Measurements from ENCODE around the gene PTOV1.

Gene PTOV1

DNA sequence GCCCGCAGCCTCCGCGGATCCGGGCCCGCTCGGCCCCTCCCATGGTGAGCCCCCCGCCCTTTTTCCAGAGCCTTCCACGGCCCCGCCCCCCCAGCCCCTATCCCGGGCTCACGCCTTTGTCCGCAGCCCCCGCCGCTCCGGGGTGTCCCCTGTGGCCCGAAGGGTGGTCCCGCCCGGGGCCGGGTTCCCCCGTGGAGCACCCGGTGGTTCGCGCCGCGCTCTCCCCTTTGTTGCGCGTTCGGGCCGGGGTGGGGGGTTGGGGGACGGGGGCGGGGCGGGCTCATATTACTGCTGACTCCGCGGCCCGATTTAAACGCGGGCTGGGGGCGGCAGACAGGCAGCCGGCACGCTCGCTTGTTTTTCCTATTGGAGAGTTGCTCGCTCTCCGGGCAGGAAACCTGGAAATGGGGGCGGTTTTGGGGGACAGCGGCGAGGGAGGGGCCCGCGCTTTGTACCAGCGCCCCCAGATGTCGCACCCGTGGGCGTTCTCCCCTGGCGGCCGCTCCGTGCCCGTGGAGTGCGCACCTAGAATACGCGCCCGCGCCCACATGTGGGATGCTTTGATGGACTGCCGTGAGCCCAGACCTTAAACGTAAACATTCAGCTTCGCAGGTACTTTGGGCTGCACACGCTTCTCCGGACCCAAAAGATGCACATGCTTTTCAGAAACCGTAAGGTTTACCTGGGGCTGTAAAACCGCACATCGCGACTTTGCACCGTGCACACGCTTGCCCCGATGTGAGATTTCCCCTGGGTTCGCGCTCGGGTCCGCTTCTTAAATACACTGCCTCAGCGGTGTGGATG, 699 bp downstream of the PTOV1 start:
- DNase-seq (ENCODE audit: low spot score in 2 of 2) = no peak
- Mint-ChIP-seq H3K27ac (ENCODE audit: low read depth) (peak overlapping the region; percentile 69), H3K4me3 (peak overlapping the region; percentile 85), H3K36me3 (ENCODE audit: insufficient read depth) (peaks cover 17% of the 10 kb centered on the region), H3K27me3 (no peaks in the 10 kb centered on the region), H3K9me3 (peaks cover 5% of the 10 kb centered on the region), H3K4me1 (peaks cover 38% of the 10 kb centered on the region)
- no peak for ATAC-seq (replicated peaks; ENCODE audit: extremely low read depth, poor library complexity, severe bottlenecking)

DNA sequence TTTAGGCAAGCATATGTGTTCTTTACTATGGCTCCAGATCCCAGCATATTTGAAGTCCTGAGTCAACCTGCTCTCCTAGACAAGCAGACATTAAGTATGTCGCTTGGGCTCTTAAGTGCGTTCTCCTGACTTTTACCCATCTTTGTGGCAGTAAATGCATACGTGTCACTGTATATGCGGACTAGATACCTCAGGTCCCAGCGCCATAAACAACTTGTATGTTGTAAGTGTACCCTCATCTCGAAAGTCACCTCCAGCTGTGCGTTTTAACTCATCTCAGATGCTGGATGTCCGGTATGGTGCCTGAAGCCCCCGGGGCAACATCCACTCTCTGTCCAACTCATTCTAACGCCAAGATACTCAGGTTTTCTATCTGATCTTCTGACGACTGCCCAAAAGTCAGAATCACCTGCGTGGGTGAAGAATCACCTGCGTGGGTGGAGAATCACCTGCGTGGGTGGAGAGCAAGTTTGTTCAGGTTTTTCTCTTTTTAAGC, 1.7 kb downstream of the PTOV1 start:
- Mint-ChIP-seq H3K27me3 (no peaks in the 10 kb centered on the region), H3K9me3 (peaks cover 5% of the 10 kb centered on the region), H3K4me3 (peak overlapping the region; percentile 85), H3K27ac (ENCODE audit: low read depth) (peak overlapping the region; percentile 69), H3K36me3 (ENCODE audit: insufficient read depth) (peaks cover 16% of the 10 kb centered on the region), H3K4me1 (peaks cover 38% of the 10 kb centered on the region)
- no peak for ATAC-seq (replicated peaks; ENCODE audit: extremely low read depth, poor library complexity, severe bottlenecking)
- no peak for DNase-seq (ENCODE audit: low spot score in 2 of 2)

DNA sequence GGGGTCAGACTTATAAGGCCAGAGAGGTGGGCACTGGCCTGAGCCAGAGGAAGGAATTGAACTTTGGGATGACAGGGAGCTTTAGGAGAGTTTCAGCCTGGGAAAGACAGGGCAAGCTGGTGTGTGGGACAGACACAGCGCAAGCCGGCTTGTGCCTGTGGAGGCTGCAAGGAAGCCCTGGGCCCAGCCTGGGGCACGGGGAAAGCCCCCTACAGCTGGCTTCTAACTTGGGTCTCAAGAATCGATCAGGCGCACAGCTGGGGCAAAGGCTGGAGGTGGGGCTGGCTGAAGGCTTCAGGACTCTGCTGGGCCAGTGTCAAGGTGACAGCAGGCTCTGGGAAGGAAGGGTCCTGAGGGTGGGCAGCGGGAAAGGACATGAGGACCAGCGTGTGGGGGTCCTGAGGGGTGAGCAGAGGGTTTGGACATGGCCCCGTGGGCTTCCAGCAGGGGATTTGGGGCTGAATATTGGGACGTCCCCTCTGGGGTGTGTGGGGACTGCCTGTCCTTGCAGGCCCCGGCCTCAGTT, 3.0 kb downstream of the PTOV1 start:
- peaks cover 21% of the 10 kb centered on the region for H3K36me3 Mint-ChIP-seq (ENCODE audit: insufficient read depth)
- no peak for DNase-seq (ENCODE audit: low spot score in 2 of 2)
- no peaks in the 10 kb centered on the region for H3K27me3 Mint-ChIP-seq
- H3K9me3 Mint-ChIP-seq = peaks cover 4% of the 10 kb centered on the region
- ATAC-seq (replicated peaks; ENCODE audit: extremely low read depth, poor library complexity, severe bottlenecking) = no peak
- peak overlapping the region; percentile 3 for H3K4me3 Mint-ChIP-seq
- peaks cover 27% of the 10 kb centered on the region for H3K4me1 Mint-ChIP-seq
- H3K27ac Mint-ChIP-seq (ENCODE audit: low read depth) = no peak overlapping the region

DNA sequence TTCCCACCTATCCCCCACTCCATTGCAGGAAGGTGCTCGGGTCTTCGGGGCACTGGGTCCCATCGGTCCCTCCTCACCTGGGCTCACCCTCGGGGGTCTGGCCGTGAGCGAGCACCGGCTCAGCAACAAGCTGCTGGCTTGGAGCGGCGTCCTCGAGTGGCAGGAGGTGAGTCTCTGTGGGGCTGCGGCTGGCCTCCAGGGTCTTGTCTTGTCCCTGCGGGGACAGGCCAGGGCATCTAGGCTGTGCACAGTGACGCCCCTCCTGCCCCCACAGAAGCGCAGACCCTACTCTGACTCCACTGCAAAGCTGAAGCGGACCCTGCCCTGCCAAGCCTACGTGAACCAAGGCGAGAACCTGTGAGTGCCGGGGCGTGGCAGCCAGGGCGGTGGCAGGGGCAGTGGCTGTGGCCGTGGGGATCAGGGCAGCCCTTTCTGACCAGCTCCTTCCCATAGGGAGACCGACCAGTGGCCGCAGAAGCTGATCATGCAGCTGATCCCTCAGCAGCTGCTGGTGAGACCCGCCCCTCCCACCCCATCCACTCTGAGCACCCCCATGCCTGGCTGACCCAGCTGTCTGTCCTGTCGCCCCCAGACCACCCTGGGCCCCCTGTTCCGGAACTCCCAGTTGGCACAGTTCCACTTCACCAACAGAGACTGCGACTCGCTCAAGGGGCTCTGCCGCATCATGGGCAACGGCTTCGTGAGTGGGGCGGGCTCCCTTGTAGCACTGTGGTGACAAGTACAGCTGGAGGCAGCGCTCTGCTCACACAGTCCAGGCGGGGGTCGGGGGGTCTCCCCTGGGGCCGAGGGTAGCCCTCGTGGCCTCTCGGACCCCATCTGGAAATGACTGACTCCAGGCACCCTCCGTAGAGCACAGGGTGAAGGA, 3.7 kb downstream of the PTOV1 start:
- ATAC-seq (replicated peaks; ENCODE audit: extremely low read depth, poor library complexity, severe bottlenecking) (no peak), DNase-seq (ENCODE audit: low spot score in 2 of 2) (no peak)
- Mint-ChIP-seq H3K4me1 (peaks cover 22% of the 10 kb centered on the region), H3K27me3 (no peaks in the 10 kb centered on the region), H3K27ac (ENCODE audit: low read depth) (peak overlapping the region; percentile 79), H3K36me3 (ENCODE audit: insufficient read depth) (peaks cover 21% of the 10 kb centered on the region), H3K4me3 (no peak overlapping the region), H3K9me3 (no peaks in the 10 kb centered on the region)

DNA sequence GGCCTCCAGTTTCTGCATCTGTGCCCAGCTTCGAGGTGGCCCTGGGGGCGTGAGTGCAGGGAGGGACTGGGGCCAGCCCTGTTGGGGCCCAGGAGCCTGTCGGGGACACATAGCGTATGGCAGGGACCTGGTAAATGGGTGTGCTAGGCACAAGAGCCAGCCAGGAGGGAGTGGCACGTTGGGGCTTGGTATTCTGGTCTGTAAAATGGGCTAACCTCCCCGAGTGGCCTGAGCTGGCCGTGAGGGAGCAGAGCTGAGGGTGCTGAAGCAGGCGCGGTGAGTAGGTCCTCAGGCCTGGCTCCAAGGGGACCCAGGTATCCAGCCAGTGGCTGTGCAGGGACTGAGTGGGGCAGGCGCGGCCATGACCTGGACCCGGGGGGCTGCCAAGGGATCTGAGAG, 4.3 kb downstream of the PTOV1 start:
- ATAC-seq (replicated peaks; ENCODE audit: extremely low read depth, poor library complexity, severe bottlenecking) (no peak), DNase-seq (ENCODE audit: low spot score in 2 of 2) (no peak)
- Mint-ChIP-seq H3K4me1 (peaks cover 16% of the 10 kb centered on the region), H3K36me3 (ENCODE audit: insufficient read depth) (peaks cover 21% of the 10 kb centered on the region), H3K9me3 (no peaks in the 10 kb centered on the region), H3K27ac (ENCODE audit: low read depth) (peak overlapping the region; percentile 79), H3K4me3 (no peak overlapping the region), H3K27me3 (no peaks in the 10 kb centered on the region)

DNA sequence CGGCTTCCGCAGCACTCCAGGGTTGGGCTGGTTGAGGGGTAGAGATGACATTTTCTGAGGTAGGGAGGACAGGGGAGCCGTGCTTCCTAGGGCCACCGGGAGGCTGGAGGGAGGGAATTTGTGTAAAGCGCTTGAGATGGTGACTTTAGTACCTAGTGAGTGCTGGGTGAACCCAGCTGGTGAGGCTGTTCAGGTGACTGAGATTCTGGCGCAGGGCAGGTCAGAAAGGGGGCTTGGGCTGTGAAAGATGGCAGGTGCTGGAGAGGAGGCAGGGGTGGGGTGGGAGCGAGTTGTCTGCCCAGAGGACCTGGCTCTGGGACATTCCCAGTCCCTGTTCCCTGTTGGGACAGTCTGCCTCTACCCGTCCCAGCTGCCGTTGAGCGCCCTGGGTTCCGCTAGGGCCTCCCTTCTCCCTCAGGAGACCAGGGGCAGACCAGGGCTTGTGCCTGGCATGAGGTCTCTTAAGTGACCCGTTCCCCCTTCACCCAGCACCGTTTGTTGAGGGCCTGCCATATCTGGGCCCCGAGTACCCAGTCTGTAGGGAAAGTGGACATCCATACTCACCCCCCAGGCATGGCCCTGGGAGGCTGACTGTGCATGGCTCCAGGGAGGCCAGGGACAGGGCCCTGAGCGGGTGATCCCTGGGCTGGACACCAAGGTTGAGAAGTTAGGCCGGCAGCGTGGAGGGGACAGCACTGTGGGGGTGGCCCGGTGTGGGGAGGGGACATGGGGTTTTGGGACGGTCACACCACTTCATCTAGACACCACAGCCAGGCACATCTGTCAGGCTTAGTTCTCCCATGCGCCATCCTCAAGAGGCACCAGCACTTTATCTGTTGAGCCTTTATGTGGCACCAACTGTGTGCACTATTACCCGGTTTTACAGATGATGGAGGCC, 5.0 kb downstream of the PTOV1 start:
- H3K9me3 Mint-ChIP-seq = no peaks in the 10 kb centered on the region
- peaks cover 22% of the 10 kb centered on the region for H3K36me3 Mint-ChIP-seq (ENCODE audit: insufficient read depth)
- H3K27ac Mint-ChIP-seq (ENCODE audit: low read depth) = peak overlapping the region; percentile 79
- H3K4me3 Mint-ChIP-seq = no peak overlapping the region
- peaks cover 11% of the 10 kb centered on the region for H3K4me1 Mint-ChIP-seq
- ATAC-seq (replicated peaks; ENCODE audit: extremely low read depth, poor library complexity, severe bottlenecking) (no peak), DNase-seq (ENCODE audit: low spot score in 2 of 2) (no peak)
- no peaks in the 10 kb centered on the region for H3K27me3 Mint-ChIP-seq

DNA sequence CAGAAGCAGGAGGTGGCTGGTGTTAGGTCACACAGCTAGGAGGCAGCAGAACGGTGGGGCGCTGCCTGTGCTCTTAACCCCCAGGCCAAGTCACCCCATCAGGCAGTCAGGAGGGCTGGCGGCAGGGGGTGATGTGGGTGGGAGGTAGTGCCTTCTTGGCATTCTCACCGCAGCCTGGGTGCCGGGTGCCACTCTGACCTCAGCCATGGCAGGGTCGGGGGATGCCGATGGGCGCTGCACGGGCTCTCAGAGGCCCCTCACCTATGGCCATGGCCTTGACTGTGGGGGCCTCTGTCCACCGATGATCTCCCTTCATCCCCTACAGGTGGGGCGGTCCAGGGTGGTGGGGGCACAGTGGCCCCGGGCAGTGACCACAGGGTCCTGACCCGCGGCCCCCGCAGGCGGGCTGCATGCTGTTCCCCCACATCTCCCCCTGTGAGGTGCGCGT, 5.6 kb downstream of the PTOV1 start:
- Mint-ChIP-seq H3K27ac (ENCODE audit: low read depth) (peak overlapping the region; percentile 79), H3K36me3 (ENCODE audit: insufficient read depth) (peaks cover 24% of the 10 kb centered on the region)
- no peak for ATAC-seq (replicated peaks; ENCODE audit: extremely low read depth, poor library complexity, severe bottlenecking)

DNA sequence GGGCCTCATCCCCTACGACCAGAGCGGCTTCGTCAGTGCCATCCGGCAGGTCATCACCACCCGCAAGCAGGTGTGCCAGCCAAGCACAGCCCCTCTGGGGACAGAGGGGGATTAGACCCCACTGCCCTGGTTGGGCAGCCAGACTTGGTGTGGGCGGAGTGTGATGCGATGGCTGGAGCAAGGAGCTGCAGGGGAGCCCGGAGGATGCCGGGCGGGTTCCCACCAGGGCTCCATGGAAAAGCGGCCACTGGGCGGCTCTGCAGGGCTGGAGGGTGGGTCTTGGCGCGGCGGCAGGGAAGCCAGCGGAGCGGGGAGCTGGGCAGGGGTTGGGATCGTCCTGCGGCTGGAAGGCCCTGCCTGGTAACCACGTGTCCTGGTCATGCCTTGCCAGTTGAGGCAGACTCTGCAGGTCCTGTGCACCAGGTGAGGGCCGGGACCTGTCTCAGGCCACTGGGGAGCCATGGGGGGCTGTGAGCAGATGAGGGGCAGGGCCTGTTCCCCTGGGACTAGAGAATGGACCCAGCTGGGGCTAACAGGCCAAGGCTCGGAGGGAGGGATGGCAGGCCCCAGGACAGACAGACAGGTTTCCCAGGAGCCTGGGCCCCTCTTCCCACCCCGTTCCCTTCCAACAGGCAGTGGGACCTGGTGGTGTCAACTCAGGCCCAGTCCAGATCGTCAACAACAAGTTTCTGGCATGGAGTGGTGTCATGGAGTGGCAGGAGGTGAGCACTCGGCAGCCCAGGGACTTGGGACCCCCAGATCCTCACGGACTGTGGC, 6.3 kb downstream of the PTOV1 start:
- Mint-ChIP-seq H3K27ac (ENCODE audit: low read depth) (no peak overlapping the region), H3K9me3 (no peaks in the 10 kb centered on the region), H3K4me1 (peaks cover 7% of the 10 kb centered on the region), H3K36me3 (ENCODE audit: insufficient read depth) (peaks cover 22% of the 10 kb centered on the region), H3K27me3 (no peaks in the 10 kb centered on the region), H3K4me3 (no peak overlapping the region)
- DNase-seq (ENCODE audit: low spot score in 2 of 2) (no peak), ATAC-seq (replicated peaks; ENCODE audit: extremely low read depth, poor library complexity, severe bottlenecking) (no peak)

More for the DNA sequence above, 5.6 kb downstream of the PTOV1 start:
- Mint-ChIP-seq H3K9me3 (no peaks in the 10 kb centered on the region), H3K27me3 (no peaks in the 10 kb centered on the region), H3K4me3 (no peak overlapping the region), H3K4me1 (peaks cover 11% of the 10 kb centered on the region)
- DNase-seq (ENCODE audit: low spot score in 2 of 2) = no peak

DNA sequence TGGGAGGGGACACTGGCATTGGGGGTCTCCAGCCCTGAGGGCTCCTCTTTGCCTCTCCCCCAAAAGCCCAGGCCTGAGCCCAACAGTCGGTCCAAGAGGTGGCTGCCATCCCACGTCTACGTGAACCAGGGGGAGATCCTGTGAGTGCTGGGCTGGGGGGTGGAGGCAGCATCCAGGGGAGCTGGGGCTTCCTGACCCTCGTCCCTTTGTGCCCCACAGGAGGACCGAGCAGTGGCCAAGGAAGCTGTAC, 6.8 kb downstream of the PTOV1 start:
- Mint-ChIP-seq H3K9me3 (no peaks in the 10 kb centered on the region), H3K27ac (ENCODE audit: low read depth) (no peak overlapping the region)

DNA sequence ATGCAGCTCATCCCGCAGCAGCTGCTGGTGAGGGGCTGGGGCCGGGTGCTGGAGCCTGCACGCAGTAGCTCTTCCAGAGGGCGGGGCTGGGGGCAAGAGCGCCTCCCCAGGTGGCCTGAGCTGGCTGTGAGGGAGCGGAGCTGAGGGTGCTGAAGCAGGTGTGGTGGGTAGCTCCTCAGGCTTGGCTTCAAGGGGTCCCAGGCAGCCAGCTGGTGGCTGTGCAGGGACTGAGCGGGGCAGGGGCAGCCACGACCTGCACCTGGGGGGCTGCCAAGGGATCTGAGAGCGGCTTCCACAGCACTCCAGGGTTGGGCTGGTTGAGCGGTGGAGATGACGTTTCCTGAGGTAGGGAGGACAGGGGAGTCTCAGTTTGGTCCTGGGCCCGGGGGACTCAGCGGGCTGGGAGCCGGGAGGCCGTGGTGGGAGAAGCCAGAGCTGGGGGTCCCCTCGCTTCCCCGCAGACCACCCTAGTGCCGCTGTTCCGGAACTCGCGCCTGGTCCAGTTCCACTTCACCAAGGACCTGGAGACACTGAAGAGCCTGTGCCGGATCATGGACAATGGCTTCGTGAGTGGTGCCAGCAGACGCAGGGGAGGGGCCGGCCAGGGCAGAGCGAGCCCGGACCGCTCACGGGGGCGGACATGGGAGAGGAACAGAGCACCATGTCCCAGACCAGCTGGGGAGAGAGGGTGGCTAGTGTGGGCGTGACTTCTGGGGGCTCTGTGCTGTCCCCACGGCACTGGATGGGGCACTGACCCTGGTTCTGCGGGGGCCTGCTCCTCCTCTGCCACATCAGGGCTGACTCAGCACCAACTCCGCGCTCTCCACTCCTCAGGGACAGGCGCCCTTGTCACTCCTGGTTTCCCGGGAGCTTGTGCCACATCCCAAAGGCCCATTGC, 7.4 kb downstream of the PTOV1 start:
- peak overlapping the region; percentile 77 for H3K27ac Mint-ChIP-seq (ENCODE audit: low read depth)
- ATAC-seq (replicated peaks; ENCODE audit: extremely low read depth, poor library complexity, severe bottlenecking) = no peak
- H3K4me3 Mint-ChIP-seq = no peak overlapping the region
- H3K27me3 Mint-ChIP-seq = no peaks in the 10 kb centered on the region
- DNase-seq (ENCODE audit: low spot score in 2 of 2) = no peak
- peaks cover 23% of the 10 kb centered on the region for H3K36me3 Mint-ChIP-seq (ENCODE audit: insufficient read depth)
- H3K4me1 Mint-ChIP-seq = peaks cover 4% of the 10 kb centered on the region
- H3K9me3 Mint-ChIP-seq = no peaks in the 10 kb centered on the region

More for the DNA sequence above, 6.8 kb downstream of the PTOV1 start:
- Mint-ChIP-seq H3K27me3 (no peaks in the 10 kb centered on the region), H3K4me1 (peaks cover 2% of the 10 kb centered on the region), H3K4me3 (no peak overlapping the region), H3K36me3 (ENCODE audit: insufficient read depth) (peaks cover 19% of the 10 kb centered on the region)
- ATAC-seq (replicated peaks; ENCODE audit: extremely low read depth, poor library complexity, severe bottlenecking) (no peak), DNase-seq (ENCODE audit: low spot score in 2 of 2) (no peak)

All from central memory CD8-positive, alpha-beta T cell (primary cell).